MM.1S (cell line): ENCODE measurements around the gene DNAH8.

Experiments used
- DNase-seq: peaks from one replicate; pipeline ENCODE4 v3.0.0-alpha.2; 2015
- H2AFZ ChIP-seq: fragments of 300-600 bp; sonication (generic); 2 replicates; pipeline ENCODE4 v1.6.0; 2016; ENCODE audit warnings: antibody characterized with exemption, low read length
- H3F3A ChIP-seq: fragments of 300-600 bp; sonication (generic); 2 replicates; pipeline ENCODE4 v1.6.1; 2016; ENCODE audit warnings: mild to moderate bottlenecking, antibody characterized with exemption, low read length, moderate library complexity, mixed read lengths; ENCODE audit not compliant: insufficient read depth
- H3K27ac ChIP-seq: fragments of 300-600 bp; sonication (generic); 2 replicates; pipeline ENCODE4 v1.5.1; 2016; ENCODE audit warnings: mild to moderate bottlenecking, low read length
- H3K27me3 ChIP-seq: fragments of 300-600 bp; sonication (generic); replicated peaks from 2 replicates; pipeline ENCODE4 v1.6.0; 2016; ENCODE audit warnings: low read length; ENCODE audit not compliant: insufficient read depth
- H3K36me3 ChIP-seq: fragments of 300-600 bp; sonication (generic); replicated peaks from 2 replicates; pipeline ENCODE4 v1.6.1; 2016; ENCODE audit warnings: mild to moderate bottlenecking, low read length, mixed read lengths; ENCODE audit not compliant: insufficient read depth
- H3K4me1 ChIP-seq: fragments of 300-600 bp; sonication (generic); 2 replicates; pipeline ENCODE4 v1.6.1; 2016; ENCODE audit warnings: low read length, mixed read lengths
- H3K4me2 ChIP-seq: fragments of 300-600 bp; sonication (generic); 2 replicates; pipeline ENCODE4 v1.6.0; 2016; ENCODE audit warnings: low read depth, low read length
- H3K4me3 ChIP-seq: fragments of 300-600 bp; sonication (generic); 2 replicates; pipeline ENCODE4 v1.5.1; 2016; ENCODE audit warnings: low read length, mixed read lengths
- H3K79me2 ChIP-seq: fragments of 300-600 bp; sonication (generic); 2 replicates; pipeline ENCODE4 v1.6.1; 2016; ENCODE audit warnings: mixed run types, low read length, mixed read lengths
- H3K9ac ChIP-seq: fragments of 300-600 bp; sonication (generic); 2 replicates; pipeline ENCODE4 v1.6.1; 2016; ENCODE audit warnings: low read length, mixed read lengths
- H3K9me2 ChIP-seq: fragments of 300-600 bp; sonication (generic); replicated peaks from 2 replicates; pipeline ENCODE4 v1.6.1; 2016; ENCODE audit warnings: mild to moderate bottlenecking, low read length, mixed read lengths; ENCODE audit not compliant: insufficient read depth
- H3K9me3 ChIP-seq: fragments of 300-600 bp; sonication (generic); replicated peaks from 2 replicates; pipeline ENCODE4 v1.6.1; 2016; ENCODE audit warnings: mild to moderate bottlenecking, low read length, mixed read lengths; ENCODE audit not compliant: insufficient read depth
- H4K20me1 ChIP-seq: fragments of 300-600 bp; sonication (generic); 2 replicates; pipeline ENCODE4 v1.6.1; 2016; ENCODE audit warnings: mild to moderate bottlenecking, low read length, moderate library complexity, mixed read lengths; ENCODE audit not compliant: insufficient read depth
- EZH2 ChIP-seq: fragments of 300-600 bp; sonication (generic); optimal IDR thresholded peaks from 2 replicates; pipeline ENCODE3; 2017; ENCODE audit warnings: low read depth, mild to moderate bottlenecking, antibody characterized with exemption, low read length, mixed read lengths
- EZH2phosphoT487 ChIP-seq: fragments of 300-600 bp; sonication (generic); IDR thresholded peaks from 2 replicates; pipeline ENCODE4 v1.6.1; 2018; ENCODE audit warnings: antibody characterized with exemption, low read length
- TF ChIP-seq, protein P1 (sequence below): fragments of 300-600 bp; sonication (generic); IDR thresholded peaks from 2 replicates; pipeline ENCODE4 v1.5.1; 2016; ENCODE audit warnings: antibody characterized with exemption, low read length, mixed read lengths

The DNAH8 gene

DNA sequence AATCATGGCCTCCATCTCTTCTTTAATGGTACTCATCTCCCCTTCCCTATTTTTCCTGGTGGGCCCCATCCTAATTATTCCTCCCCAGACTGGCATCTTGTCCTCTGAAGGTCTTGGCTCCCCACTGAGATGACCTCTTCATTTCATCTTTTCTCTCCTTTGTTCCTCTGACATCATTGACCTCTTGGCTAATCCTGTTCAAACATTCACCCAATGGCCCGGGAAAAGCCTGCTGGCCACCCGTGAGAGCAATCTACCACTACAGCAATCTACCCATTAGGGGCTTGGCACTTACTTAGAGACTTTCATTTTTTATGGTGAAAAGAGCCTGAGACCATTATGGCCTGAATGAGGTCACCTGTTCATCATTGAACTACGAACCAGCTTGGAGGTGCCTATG, 130.8 kb downstream of the DNAH8 start:
- H3K9ac ChIP-seq: no peak overlapping the region
- no peaks in the 10 kb centered on the region for H3K27me3 ChIP-seq
- no peak for TF ChIP-seq EZH2
- TF ChIP-seq, protein P1, sequence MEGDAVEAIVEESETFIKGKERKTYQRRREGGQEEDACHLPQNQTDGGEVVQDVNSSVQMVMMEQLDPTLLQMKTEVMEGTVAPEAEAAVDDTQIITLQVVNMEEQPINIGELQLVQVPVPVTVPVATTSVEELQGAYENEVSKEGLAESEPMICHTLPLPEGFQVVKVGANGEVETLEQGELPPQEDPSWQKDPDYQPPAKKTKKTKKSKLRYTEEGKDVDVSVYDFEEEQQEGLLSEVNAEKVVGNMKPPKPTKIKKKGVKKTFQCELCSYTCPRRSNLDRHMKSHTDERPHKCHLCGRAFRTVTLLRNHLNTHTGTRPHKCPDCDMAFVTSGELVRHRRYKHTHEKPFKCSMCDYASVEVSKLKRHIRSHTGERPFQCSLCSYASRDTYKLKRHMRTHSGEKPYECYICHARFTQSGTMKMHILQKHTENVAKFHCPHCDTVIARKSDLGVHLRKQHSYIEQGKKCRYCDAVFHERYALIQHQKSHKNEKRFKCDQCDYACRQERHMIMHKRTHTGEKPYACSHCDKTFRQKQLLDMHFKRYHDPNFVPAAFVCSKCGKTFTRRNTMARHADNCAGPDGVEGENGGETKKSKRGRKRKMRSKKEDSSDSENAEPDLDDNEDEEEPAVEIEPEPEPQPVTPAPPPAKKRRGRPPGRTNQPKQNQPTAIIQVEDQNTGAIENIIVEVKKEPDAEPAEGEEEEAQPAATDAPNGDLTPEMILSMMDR: no peak
- TF ChIP-seq EZH2phosphoT487: no peak
- no peak overlapping the region for H2AFZ ChIP-seq
- H3F3A ChIP-seq: no peaks in the 10 kb centered on the region
- H3K4me3 ChIP-seq: no peak overlapping the region
- H3K36me3 ChIP-seq: no peaks in the 10 kb centered on the region
- no peak overlapping the region for H3K27ac ChIP-seq
- no peaks in the 10 kb centered on the region for H3K79me2 ChIP-seq
- H3K9me3 ChIP-seq: no peaks in the 10 kb centered on the region
- H3K4me2 ChIP-seq: no peak overlapping the region
- H3K9me2 ChIP-seq: no peaks in the 10 kb centered on the region
- no peak for DNase-seq
- no peaks in the 10 kb centered on the region for H4K20me1 ChIP-seq
- H3K4me1 ChIP-seq: no peaks in the 10 kb centered on the region

DNA sequence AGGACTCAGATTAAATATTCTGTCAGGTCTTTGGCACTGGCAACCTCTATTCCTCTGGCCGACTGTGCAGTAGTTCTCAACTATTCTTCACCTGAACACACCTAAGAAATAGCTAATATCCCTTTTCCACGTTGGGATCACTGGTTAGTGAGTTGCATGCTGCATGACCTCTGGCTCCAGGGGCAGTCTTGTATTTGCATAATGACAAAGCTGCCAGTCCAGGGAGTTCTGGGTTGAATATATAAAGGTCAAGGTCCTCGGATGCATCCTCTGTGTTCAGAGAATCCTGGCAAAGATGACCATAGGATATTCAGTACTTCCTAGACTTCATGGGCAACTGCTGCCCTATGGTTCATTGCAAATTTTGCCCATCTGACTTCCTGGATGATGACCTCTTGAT, 131.2 kb downstream of the DNAH8 start:
- no peak for DNase-seq
- Histone ChIP-seq H3K27ac (no peak overlapping the region), H3K9me2 (no peaks in the 10 kb centered on the region), H3K27me3 (no peaks in the 10 kb centered on the region), H3K36me3 (no peaks in the 10 kb centered on the region), H3K4me2 (no peak overlapping the region), H3K79me2 (no peaks in the 10 kb centered on the region), H2AFZ (no peak overlapping the region), H4K20me1 (no peaks in the 10 kb centered on the region), H3K4me3 (no peak overlapping the region), H3K4me1 (no peaks in the 10 kb centered on the region), H3K9ac (no peak overlapping the region), H3K9me3 (no peaks in the 10 kb centered on the region), H3F3A (no peaks in the 10 kb centered on the region)
- TF ChIP-seq, protein P1: no peak
- TF ChIP-seq EZH2phosphoT487 (no peak), EZH2 (no peak)

DNA sequence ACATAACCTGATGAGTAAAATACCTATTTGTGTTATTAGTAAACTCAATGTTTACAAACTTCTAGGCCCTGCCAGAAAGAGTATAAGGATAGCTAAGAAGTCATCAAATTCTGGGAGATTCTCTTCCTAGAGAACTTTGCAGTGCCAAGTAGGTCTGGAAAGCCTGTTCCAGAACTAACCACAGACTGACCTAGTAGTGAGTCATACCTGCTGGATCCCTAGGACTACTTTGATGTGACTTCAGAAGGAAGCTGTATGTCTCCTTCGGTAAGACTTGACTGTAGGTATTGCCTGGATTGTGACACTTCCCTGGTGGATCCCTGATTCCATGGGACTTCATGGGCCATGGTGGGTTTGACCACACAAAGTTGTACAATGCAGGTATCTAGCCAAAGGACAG, 131.7 kb downstream of the DNAH8 start:
- TF ChIP-seq EZH2phosphoT487 (no peak), EZH2 (no peak)
- TF ChIP-seq, protein P1: no peak
- H3K9me3 ChIP-seq: no peaks in the 10 kb centered on the region
- H3K4me3 ChIP-seq: no peak overlapping the region
- no peak overlapping the region for H3K9ac ChIP-seq
- no peaks in the 10 kb centered on the region for H3F3A ChIP-seq
- no peaks in the 10 kb centered on the region for H3K9me2 ChIP-seq
- no peak overlapping the region for H3K27ac ChIP-seq
- H3K4me2 ChIP-seq: no peak overlapping the region
- no peaks in the 10 kb centered on the region for H3K27me3 ChIP-seq
- no peaks in the 10 kb centered on the region for H3K36me3 ChIP-seq
- no peaks in the 10 kb centered on the region for H3K79me2 ChIP-seq
- H2AFZ ChIP-seq: no peak overlapping the region
- no peak for DNase-seq
- H4K20me1 ChIP-seq: no peaks in the 10 kb centered on the region
- no peaks in the 10 kb centered on the region for H3K4me1 ChIP-seq
